ENCODE data around the gene SPRR4.

Gene SPRR4

DNA sequence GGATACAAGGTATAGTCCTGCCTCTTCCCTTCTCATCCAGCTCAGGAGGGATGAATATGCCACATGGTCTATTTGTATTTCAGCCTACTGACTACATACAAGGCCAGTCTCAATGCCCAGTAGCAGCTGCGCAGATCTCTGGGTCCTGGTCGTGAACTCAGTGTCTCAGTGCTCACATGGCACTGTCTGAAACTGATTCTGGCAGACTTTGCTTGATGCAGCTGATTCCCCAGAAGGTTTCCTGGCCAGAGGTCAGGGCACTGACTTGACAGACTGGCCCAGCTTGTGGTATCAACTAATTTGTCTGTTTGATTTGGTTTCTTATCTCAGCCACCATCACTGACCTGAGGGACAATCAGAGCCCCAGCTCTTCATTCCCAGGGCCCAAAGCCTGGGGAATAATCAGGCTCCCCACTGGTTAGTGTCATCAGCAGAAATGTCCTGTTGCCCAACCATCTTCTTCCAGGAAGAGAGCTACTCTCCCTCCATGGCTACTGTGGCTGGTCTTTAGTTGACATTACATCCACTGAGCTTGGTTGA is 7.5 kb upstream of the SPRR4 start:
- intact Hi-C loops (cut with DNase I), result no loop called here
- DNase-seq, result peak in 1 of 42 donors; percentile 10

- intact Hi-C loops (cut with DNase I), result no loop called here
- no peak for DNase-seq
Measured at GRCh38 chr1:152964536-152964935, 5.9 kb upstream of the SPRR4 start.

DNA sequence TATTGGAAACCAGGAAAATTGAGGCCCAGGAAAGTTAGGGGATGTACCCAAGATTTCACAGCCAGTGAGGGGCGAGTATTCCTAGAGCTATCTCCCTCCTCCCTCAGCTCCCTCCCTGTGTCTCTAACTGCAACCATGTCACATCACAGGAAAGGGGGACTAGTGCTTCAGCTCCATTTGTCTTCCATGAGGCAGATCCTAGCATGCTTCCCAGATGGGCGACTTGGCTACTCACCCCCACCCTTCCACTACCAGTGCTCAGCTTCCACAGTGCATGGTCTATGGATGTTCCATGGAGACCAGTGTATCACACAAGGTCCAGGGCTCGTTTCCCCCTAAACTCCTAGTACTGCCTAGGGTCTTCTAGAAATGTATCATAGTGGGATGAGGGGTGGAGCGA is 4.6 kb upstream of the SPRR4 start:
- intact Hi-C loops (cut with DNase I), result no loop called here
- DNase-seq, result peak in 1 of 42 donors; percentile 4

GRCh38 chr1:152967201-152967600 is 3.2 kb upstream of the SPRR4 start:
- intact Hi-C loops (cut with DNase I), result no loop called here
- DNase-seq, result peak in 1 of 42 donors; percentile 3

GRCh38 chr1:152968248-152968647 is 2.2 kb upstream of the SPRR4 start:
- DNase-seq, result no peak
- intact Hi-C loops (cut with DNase I), result no loop called here

- DNase-seq, result no peak
- intact Hi-C loops (cut with DNase I), result no loop called here
Measured at GRCh38 chr1:152969036-152969435, 1.4 kb upstream of the SPRR4 start.

- intact Hi-C loops (cut with DNase I), result no loop called here
- peak in 1 of 42 donors; percentile 13 for DNase-seq
Measured at GRCh38 chr1:152972196-152972886, 1.9 kb downstream of the SPRR4 start.

GRCh38 chr1:152976688-152977087 is 6.2 kb downstream of the SPRR4 start:
- intact Hi-C loops (cut with DNase I), result no loop called here
- no peak for DNase-seq

DNA sequence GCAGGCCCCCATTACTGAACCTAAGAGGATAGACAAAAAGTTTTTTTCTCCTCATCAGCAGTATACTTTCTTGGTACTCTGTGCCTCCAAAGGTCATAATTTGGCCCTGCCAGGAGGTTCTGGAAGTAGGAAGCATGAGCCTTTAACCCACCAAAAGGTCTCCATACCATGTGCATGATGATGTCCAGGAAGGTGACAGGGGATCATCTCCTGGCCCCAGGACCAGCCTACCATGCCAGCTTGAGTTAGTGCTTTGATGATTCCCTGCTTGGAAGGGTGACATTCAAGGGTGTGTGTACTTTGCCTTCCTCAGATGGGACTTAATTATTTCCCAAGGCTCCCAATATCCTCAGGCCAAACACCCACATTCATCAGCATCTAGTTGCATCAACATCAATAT is 7.2 kb downstream of the SPRR4 start:
- intact Hi-C loops (cut with DNase I), result no loop called here
- peak in 1 of 42 donors; percentile 7 for DNase-seq

- DNase-seq, result peak in 1 of 42 donors; percentile 4
- intact Hi-C loops (cut with DNase I), result no loop called here
Measured at GRCh38 chr1:152980676-152981075, 10.2 kb downstream of the SPRR4 start.

GRCh38 chr1:152981146-152981871 is 10.9 kb downstream of the SPRR4 start:
- intact Hi-C loops (cut with DNase I), result no loop called here
- peak in 1 of 42 donors; percentile 24 for DNase-seq

GRCh38 chr1:152982076-152982475 is 11.6 kb downstream of the SPRR4 start:
- peak in 1 of 42 donors; percentile 8 for DNase-seq
- intact Hi-C loops (cut with DNase I), result no loop called here

DNA sequence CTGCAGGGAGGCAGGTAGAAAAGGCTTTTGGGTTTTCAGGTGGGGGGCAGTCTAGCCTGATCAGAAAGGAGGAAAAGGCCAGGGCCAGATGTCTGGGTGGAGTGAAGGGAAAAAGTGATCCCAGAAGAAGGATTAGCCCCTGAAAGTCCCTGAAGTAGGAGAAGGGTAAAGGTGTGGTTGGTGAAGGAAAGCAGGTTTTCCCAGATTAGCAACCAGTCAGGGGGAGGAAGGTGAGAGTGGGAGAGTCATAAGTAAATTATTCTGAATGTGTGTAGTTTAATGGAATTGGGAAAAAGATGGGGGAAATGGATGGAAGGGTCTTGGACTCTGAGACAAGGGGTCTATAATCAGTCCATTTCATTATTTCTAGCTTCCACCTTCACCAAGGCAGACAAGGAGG is 12.8 kb downstream of the SPRR4 start:
- no peak for DNase-seq
- intact Hi-C loops (cut with DNase I), result no loop called here

DNA sequence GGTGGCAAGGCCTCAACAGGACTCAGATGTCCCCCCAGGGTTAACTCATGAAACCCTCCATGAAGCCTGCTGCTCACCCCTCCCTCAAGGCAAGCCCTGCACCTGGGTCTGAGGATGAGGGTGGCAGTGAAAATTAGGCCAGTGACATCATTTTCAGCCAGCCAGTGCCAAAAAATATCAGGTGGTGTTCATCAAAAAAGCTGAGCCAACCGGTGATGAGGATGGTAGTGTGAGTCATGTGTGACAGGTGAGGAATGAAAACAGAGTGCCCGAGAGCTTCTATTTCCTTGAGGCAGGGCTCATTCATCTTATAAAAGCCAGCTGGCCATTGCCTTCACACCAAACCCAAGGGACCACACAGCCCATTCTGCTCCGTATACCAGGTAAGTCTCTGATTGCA is 13.3 kb downstream of the SPRR4 start, which contains the start of gene SPRR1A:
Gene SPRR1A (plus strand): TSS at position 339 of the 400 bp plus-strand sequence. CDS start 1,150 bp downstream, outside the sequence.
- no peak for DNase-seq
- intact Hi-C loops (cut with DNase I), result no loop called here

GRCh38 chr1:152986578-152986977 is 16.1 kb downstream of the SPRR4 start:
- no peak for DNase-seq
- intact Hi-C loops (cut with DNase I), result no loop called here

GRCh38 chr1:152993186-152993585 is 22.7 kb downstream of the SPRR4 start:
- no peak for DNase-seq
- intact Hi-C loops (cut with DNase I), result no loop called here

- intact Hi-C loops (cut with DNase I), result no loop called here
Measured at GRCh38 chr1:152995842-152996241, 25.4 kb downstream of the SPRR4 start.

GRCh38 chr1:152996633-152997400 is 26.4 kb downstream of the SPRR4 start:
- DNase-seq, result peak in 9 of 42 donors; percentile 3 to 59 (median 17)
- intact Hi-C loops (cut with DNase I), result no loop called here

More at GRCh38 chr1:152995842-152996241, 25.4 kb downstream of the SPRR4 start:
- DNase-seq, result no peak

DNA sequence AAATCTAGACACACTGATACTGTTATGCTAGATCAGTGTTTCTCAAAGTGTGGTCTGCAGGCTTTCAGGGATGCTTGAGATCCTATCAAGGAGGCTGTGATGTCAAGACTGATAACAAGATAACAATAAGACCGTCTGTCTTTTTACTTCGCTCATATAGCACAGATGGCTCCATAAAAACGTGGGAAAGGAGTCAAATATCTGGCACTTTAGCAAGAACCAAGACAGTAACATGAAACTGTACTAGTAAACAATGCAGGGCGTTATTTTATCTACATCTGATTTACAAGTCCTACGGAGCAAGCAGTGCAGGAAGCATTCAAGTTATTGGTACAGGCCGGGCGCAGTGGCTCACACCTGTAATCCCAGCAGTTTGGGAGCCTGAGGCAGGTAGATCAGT is 27.5 kb downstream of the SPRR4 start:
- intact Hi-C loops (cut with DNase I), result no loop called here
- no peak for DNase-seq

DNA sequence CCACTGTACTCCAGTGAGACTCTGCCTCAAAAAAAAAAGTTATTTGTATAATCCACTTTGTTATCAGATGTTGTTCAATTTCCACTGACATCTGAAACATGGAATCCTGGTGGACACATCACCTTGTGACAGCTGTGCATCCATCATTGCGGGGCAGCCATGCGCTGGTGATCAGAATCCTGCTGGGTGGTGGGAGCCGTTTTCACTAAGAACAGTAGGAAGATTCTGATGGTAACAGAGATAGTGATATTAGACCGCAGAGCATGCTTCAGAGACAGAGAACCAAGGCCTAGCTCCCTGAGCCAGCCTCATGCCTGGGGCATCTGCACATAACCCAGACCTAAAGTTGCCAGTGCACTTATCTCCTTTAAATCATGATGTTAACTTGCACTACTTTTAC is 28.0 kb downstream of the SPRR4 start:
- no peak for DNase-seq
- intact Hi-C loops (cut with DNase I), result no loop called here
